GM18867 (cell line): ENCODE results near the gene ZBTB32.
"Not testable (repeated sequence)": the region's sequence is repeated elsewhere in the genome, so short reads cannot be mapped to it uniquely, and the experiment has no call there.

Experiments used
- ATAC-seq: cut with Tn5 transposase; IDR thresholded peaks from one replicate; pipeline ENCODE4 v1.9.1; 2021; ENCODE audit warnings: mild to moderate bottlenecking, moderate library complexity; ENCODE audit not compliant: unreplicated experiment

The ZBTB32 gene

DNA sequence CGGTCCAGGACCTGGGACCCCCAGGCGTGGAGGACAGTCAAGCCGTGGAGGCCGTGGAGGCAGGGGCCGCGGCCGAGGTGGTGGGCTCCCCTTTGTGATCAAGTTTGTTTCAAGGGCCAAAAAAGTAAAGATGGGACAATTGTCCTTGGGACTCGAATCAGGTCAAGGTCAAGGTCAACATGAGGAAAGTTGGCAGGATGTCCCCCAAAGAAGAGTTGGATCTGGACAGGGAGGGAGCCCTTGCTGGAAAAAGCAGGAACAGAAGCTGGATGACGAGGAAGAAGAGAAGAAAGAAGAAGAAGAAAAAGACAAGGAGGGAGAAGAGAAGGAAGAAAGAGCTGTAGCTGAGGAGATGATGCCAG lies 15.8 kb downstream of the ZBTB32 start:
- no peak for ATAC-seq

DNA sequence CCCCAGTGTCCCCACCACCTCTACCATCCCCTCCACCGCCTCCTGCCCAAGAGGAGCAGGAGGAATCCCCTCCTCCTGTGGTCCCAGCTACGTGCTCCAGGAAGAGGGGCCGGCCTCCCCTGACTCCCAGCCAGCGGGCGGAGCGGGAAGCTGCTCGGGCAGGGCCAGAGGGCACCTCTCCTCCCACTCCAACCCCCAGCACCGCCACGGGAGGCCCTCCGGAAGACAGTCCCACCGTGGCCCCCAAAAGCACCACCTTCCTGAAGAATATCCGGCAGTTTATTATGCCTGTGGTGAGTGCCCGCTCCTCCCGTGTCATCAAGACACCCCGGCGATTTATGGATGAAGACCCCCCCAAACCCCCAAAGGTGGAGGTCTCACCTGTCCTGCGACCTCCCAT lies 16.3 kb downstream of the ZBTB32 start:
- no peak for ATAC-seq

DNA sequence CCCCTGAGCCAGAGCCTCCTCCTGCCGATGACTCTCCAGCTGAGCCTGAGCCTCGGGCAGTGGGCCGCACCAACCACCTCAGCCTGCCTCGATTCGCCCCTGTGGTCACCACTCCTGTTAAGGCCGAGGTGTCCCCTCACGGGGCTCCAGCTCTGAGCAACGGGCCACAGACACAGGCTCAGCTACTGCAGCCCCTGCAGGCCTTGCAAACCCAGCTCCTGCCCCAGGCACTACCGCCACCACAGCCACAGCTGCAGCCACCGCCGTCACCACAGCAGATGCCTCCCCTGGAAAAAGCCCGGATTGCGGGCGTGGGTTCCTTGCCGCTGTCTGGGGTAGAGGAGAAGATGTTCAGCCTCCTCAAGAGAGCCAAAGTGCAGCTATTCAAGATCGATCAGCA lies 17.0 kb downstream of the ZBTB32 start:
- ATAC-seq: no peak

DNA sequence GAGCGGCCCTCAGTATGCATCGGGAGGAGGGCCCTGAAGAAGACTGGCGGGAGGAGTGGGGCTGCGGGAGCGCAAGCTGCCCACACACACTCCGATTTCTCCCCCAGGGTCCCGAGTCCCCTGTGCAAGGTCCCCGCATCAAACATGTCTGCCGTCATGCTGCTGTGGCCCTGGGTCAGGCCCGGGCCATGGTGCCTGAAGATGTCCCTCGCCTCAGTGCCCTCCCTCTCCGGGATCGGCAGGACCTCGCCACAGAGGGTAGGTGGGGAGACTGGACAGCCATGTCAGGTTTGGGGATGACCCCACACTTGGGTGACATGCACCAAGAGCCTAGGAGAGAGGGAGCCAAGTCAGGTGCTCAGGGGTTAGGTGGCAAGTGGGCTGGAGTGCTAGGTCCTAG lies 18.1 kb downstream of the ZBTB32 start:
- no peak for ATAC-seq

DNA sequence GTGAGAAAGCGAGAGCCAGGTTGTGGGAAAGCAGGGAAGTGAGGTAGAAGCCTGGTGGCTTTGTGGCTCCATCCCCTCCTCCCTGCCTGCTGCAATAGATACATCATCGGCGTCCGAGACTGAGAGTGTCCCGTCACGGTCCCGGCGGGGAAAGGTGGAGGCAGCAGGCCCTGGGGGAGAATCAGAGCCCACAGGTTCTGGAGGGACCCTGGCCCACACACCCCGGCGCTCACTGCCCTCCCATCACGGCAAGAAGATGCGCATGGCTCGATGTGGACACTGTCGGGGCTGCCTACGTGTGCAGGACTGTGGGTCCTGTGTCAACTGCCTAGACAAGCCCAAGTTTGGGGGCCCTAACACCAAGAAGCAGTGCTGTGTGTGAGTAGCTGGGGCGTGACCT lies 18.5 kb downstream of the ZBTB32 start:
- ATAC-seq: no peak

DNA sequence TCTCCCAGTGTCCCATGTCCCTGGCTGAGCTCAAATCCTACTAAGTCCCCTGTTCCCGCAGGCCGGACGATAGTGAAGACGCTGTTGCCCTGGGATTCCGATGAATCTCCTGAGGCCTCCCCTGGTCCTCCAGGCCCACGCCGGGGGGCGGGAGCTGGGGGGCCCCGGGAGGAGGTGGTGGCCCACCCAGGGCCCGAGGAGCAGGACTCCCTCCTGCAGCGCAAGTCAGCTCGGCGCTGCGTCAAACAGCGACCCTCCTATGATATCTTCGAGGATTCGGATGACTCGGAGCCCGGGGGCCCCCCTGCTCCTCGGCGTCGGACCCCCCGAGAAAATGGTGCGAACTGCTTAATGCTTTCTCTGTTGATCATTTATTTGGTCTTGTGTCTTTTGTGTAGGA lies 19.3 kb downstream of the ZBTB32 start:
- ATAC-seq: no peak

DNA sequence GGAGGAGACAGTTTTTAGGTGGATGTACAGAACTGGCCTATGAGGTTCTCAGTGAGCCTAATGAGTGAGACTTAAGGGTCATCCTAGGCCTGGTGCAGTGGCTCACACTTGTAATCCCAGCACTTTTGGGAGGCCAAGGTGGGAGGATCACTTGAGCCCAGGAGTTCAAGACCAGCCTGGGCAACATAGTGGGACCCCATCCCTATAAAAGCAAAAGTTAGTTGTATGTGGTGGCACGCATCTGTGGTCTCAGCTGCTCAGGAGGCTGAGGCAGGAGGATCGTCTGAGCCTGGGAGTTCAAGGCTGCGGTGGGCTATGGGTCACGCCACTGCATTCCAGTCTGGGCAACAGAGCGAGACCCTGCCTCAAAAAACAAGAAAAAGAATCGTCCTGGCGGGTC lies 19.8 kb downstream of the ZBTB32 start:
- not testable (repeated sequence) for ATAC-seq

DNA sequence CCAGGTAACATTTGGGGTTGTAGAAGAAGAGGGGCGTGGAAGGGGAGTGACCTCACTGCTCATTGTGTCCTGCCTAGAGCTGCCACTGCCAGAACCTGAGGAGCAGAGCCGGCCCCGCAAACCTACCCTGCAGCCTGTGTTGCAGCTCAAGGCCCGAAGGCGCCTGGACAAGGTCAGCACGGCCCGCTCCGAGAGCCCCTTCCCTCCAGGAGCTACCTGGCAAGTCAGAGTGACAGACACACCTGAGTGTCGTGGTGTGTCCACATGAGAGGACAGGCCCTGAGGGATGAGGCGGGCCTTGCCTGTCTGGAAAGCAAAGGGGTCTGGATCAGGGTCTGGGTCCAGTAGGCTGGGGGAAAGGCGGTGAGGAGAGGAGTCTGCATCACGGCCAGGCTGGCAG lies 20.2 kb downstream of the ZBTB32 start:
- ATAC-seq: no peak

DNA sequence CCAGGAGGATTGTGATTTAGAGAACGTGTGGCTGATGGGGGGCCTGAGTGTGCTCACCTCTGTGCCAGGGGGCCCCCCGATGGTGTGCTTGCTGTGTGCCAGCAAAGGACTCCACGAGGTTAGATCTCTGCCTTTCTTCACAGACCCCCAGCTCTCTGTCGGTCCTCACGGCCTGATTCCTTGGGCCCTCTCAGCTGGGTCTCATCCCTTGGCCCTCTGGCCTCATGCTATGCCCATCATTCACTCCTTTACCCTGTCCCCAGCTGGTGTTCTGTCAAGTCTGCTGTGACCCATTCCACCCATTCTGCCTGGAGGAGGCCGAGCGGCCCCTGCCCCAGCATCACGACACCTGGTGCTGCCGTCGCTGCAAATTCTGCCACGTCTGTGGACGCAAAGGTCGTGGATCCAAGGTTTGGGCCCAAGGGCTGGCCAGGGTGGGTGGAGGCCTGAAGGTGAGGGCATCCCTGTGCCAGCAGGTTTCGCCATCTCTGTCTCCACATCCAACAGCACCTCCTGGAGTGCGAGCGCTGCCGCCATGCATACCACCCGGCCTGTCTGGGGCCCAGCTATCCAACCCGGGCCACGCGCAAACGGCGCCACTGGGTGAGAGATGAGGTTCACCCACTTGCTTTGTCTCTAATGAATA lies 21.0 kb downstream of the ZBTB32 start:
- no peak for ATAC-seq

DNA sequence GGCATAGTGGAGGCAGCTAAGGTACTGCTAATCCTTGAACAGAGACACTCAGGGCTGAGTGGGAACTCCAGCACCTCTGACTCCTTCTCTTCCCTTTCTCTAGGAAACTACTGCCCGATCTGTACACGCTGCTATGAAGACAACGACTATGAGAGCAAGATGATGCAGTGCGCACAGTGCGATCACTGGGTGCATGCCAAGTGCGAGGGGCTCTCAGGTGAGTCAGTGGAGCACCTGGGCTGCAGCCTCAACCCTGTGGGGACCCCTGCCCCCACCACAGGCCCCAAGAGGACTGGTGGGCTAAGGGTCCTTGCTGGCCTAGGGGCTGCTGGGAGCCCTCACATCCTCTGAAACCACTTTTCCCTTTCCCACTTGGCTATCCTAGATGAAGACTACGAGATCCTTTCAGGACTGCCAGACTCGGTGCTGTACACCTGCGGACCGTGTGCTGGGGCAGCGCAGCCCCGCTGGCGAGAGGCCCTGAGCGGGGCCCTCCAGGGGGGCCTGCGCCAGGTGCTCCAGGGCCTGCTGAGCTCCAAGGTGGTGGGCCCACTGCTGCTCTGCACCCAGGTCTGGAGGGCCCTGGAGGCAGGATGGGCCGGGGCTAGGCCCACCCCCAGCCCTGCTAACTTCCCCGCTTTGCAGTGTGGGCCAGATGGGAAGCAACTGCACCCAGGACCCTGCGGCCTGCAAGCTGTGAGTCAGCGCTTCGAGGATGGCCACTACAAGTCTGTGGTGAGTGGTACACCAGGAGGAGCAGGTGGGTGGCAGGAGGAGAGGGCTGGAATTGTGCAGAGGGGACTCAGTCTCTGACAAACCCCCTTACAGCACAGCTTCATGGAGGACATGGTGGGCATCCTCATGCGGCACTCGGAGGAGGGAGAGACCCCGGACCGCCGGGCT lies 22.9 kb downstream of the ZBTB32 start:
- ATAC-seq: no peak

DNA sequence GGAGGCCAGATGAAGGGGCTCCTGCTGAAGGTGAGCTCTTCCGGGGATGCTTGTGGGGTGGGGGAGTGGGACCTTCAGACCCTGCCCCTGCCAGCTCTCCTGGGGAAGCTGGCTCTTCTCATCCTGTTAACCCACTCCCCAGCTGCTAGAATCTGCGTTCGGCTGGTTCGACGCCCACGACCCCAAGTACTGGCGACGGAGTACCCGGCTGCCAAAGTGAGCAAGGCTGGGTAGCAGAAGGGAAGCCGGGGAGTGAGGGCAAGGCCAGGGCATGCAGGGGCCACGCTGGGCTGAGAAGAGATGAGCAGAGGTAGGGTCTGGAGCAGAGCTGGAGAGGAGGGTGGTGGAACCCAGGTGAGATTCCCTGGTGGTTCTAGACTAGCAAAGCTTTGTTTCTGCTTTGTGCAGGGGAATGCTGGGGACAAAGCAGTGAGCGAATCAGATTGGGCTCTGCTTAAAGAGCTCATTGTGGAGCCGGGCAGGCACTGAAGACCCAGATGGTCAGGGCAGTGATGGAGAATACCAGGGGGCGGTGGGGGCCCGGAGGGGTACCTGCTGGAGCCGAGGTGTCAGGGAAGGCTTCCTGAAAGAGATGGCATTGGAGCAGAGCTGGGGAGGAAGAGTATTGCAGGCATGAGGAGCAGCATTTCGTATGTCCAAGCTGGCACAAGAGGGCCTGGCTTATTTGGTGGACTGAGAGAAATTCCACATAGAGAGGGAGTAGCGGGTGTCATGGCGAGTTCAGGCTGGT lies 23.8 kb downstream of the ZBTB32 start:
- ATAC-seq: no peak

DNA sequence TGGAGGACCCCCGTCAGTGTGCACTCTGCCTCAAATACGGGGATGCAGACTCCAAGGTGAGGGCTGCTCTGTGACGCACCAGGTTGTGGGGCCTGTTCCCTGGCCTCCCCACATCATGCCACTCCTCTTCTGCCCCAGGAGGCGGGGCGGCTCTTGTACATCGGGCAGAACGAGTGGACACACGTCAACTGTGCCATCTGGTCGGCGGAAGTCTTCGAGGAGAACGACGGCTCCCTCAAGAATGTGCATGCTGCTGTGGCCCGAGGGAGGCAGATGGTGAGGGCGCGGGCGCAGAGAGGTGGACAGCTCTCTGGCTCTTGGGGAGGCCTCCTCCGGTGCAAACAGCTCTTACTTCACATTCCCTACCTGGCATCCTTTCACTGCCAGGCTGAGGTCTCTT lies 24.7 kb downstream of the ZBTB32 start:
- no peak for ATAC-seq

DNA sequence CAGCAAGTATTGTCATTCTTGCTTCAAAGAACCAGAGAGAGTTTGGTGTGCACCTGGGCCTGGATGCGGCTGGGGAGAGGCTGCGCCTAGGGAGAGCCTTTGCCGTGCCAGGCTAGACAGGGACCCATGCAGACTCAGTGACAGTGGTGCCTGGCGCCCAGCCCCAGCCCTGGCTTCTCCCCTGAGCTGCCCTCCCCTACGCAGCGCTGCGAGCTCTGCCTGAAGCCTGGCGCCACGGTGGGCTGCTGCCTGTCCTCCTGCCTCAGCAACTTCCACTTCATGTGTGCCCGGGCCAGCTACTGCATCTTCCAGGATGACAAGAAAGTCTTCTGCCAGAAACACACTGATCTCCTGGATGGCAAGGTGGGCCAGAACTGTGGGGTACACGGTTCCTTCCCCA lies 25.4 kb downstream of the ZBTB32 start:
- ATAC-seq: no peak

DNA sequence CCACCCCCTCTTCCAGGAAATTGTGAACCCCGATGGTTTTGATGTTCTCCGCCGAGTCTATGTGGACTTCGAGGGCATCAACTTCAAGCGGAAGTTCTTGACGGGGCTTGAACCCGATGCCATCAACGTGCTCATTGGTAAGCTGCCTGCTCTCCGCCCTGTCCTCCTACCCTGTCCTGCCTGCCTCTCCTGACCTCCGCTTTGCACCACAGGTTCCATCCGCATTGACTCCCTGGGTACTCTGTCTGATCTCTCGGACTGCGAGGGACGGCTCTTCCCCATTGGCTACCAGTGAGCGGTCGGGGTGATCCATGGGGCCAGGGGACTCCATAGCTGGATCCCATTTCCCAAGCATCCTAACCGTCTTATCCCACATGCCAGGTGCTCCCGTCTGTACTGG lies 26.0 kb downstream of the ZBTB32 start:
- ATAC-seq: no peak

DNA sequence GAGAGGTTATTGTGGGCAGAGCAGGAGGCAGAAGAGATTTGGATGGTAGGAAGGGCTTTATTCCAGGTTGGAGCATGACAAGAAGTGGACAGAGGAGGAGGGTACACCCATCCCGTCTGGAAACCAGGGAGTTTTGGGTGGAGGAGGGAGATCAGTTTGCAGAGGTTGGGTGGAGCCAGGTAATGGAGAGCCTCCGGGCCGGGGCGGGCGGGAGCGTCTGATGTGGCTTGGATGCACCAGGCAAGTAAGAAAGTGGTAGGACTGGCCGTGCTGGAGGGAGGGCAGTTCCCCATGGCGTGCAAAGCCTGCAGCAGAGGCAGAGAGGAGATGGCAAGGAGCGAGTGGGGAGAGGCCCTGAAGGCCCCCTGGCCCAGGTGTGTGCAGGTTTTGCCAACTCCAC lies 27.0 kb downstream of the ZBTB32 start:
- no peak for ATAC-seq

DNA sequence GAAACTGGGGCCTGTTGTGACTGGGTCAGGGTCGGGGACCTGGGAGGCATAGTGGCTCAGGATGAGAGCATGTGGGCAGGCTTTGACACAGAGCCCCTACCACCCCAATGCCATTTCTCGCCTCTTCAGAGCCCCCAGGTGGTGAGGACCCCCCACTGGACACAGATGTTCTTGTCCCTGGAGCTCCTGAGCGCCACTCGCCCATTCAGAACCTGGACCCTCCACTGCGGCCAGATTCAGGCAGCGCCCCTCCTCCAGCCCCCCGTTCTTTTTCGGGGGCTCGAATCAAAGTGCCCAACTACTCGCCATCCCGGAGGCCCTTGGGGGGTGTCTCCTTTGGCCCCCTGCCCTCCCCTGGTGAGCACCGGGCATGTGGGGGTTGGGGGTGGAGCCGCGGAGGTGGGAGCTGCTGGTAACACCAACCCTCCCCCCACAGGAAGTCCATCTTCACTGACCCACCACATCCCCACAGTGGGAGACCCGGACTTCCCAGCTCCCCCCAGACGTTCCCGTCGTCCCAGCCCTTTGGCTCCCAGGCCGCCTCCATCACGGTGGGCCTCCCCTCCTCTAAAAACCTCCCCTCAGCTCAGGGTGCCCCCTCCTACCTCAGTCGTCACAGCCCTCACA lies 27.5 kb downstream of the ZBTB32 start:
- no peak for ATAC-seq

DNA sequence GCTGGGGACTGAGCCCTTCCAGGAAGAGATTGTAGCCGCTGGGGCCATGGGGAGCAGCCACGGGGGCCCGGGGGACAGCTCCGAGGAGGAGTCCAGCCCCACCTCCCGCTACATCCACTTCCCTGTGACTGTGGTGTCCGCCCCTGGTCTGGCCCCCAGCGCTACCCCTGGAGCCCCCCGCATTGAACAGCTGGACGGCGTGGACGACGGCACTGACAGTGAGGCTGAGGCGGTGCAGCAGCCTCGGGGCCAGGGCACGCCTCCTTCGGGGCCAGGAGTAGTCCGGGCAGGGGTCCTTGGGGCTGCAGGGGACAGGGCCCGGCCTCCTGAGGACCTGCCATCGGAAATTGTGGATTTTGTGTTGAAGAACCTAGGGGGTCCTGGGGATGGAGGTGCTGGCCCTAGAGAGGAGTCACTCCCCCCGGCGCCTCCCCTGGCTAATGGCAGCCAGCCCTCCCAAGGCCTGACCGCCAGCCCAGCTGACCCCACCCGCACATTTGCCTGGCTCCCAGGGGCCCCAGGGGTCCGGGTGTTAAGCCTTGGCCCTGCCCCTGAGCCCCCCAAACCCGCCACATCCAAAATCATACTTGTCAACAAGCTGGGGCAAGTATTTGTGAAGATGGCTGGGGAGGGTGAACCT lies 28.3 kb downstream of the ZBTB32 start:
- ATAC-seq: no peak

DNA sequence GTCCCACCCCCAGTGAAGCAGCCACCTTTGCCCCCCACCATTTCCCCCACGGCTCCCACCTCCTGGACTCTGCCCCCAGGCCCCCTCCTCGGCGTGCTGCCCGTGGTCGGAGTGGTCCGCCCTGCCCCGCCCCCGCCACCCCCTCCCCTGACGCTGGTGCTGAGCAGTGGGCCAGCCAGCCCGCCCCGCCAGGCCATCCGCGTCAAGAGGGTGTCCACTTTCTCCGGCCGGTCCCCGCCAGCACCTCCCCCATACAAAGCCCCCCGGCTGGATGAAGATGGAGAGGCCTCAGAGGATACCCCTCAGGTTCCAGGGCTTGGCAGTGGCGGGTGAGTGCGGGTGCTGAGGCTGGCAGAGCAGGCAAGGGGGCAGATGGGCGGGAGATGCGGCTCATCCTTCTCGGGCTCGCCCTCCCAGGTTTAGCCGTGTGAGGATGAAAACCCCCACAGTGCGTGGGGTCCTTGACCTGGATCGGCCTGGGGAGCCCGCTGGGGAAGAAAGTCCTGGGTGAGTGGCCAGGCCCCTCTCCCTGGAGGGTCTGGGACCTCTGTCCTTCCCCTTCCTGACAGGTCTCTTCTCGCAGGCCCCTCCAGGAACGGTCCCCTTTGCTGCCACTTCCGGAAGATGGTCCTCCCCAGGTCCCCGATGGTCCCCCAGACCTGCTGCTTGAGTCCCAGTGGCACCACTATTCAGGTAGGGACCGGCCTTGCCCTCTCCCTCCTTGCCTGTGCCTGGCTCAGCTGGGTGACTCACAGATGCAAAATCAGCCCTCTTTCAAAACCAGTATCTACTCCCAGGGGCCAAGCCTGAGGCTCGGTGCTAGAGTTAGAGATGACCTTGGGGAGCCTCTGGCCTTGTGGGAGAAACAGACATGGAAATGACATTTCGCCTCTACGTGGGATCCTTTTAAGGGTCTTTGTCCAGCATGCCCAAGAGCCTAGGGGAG lies 29.1 kb downstream of the ZBTB32 start:
- no peak for ATAC-seq

DNA sequence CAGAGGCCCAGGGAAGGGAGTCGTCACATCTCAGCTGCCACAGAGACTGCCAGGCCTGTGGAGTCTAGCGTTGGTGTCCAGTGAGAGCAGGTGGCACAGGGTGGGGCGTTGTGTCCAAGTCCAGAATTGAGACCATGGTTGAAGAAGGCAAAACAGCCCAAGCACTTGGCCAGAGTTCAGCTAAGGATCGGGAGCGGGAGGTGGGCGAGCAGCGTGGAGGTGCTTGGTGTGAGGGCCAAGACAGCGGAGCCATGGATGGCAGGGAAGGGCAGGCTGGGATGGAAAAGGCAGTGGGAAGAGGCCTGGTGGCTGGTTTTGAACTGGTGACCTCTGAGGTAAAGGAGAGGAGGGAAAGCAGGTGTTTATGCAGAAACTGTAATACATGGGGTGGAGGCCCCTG lies 29.9 kb downstream of the ZBTB32 start:
- no peak for ATAC-seq

DNA sequence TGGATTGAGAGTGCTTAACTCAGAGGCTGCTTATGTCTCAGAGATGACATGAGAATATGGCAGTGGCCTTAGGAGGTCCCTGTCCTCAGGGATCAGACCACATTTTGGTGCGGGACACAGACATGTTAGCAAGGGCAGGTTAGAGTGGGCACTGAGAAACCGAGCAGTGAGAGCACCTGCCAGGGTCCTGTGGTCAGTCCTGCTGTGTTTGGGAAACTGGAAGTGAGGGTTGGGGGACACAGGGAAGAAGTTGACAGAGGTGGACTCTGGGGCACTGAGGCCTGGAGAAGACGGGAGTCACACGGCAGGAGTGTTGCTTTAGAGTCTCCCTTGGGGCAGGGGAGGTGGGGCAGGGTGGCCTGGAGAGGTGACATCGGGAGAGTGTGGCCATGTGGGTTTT lies 30.5 kb downstream of the ZBTB32 start:
- no peak for ATAC-seq
